Muscle of arm (tissue), 14 donors: ENCODE measurements around the gene EDEM2. TPM values are rescaled to one million over a fixed set of nuclear protein-coding genes. Genes with fewer than 3 reads are reported as not detected.
"Not testable (repeated sequence)": the region's sequence is repeated elsewhere in the genome, so short reads cannot be mapped to it uniquely, and the experiment has no call there.

Experiments
- DNase-seq: peaks from one replicate; pipeline ENCODE4 v3.0.0-alpha.2; 2013
- long read RNA-seq, 11 donors: transcript quantifications; one replicate each; lab custom pipeline, GENCODE V29; 2026
- polyA plus RNA-seq, 12 donors: library from polyadenylated mRNA; unstranded; fragments of 120-200 nt; gene quantifications; one replicate each; pipeline ENCODE4 v1.2.1, GENCODE V29; 2013; ENCODE audit not compliant: insufficient read length in 12 of 12

Gene EDEM2, protein sequence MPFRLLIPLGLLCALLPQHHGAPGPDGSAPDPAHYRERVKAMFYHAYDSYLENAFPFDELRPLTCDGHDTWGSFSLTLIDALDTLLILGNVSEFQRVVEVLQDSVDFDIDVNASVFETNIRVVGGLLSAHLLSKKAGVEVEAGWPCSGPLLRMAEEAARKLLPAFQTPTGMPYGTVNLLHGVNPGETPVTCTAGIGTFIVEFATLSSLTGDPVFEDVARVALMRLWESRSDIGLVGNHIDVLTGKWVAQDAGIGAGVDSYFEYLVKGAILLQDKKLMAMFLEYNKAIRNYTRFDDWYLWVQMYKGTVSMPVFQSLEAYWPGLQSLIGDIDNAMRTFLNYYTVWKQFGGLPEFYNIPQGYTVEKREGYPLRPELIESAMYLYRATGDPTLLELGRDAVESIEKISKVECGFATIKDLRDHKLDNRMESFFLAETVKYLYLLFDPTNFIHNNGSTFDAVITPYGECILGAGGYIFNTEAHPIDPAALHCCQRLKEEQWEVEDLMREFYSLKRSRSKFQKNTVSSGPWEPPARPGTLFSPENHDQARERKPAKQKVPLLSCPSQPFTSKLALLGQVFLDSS
- 10 to 100 TPM in 3 of 12 donors, 1 to 10 TPM in 8, not detected in 1; 7.5 to 11.2 (median 9.5) TPM for polyA plus RNA-seq
- long read RNA-seq, donor 1 = 0 reads
- long read RNA-seq, donor 2, transcript EDEM2-202 (11 exons, 1,919 nt) = major isoform, 5 of 5 reads
- long read RNA-seq, donor 2, partial matches to known transcripts = 0 of 5 reads
- long read RNA-seq, donor 2, other reads (novel, unspliced or antisense) = 0 of 5 reads
- long read RNA-seq, donor 3, partial matches to known transcripts = 0 of 1 reads
- long read RNA-seq, donor 3, other reads (novel, unspliced or antisense) = 0 of 1 reads
- long read RNA-seq, donor 4, partial matches to known transcripts = 0 of 1 reads
- long read RNA-seq, donor 4, other reads (novel, unspliced or antisense) = 0 of 1 reads
- long read RNA-seq, donor 5, partial matches to known transcripts = 0 of 3 reads
- long read RNA-seq, donor 5, other reads (novel, unspliced or antisense) = 0 of 3 reads
- long read RNA-seq, donor 6, partial matches to known transcripts = 0 of 3 reads
- long read RNA-seq, donor 6, other reads (novel, unspliced or antisense) = 0 of 3 reads
- long read RNA-seq, donor 7 = 0 reads
- long read RNA-seq, donor 8 = 0 reads
- long read RNA-seq, donor 9, partial matches to known transcripts = 5 of 7 reads
- long read RNA-seq, donor 9, other reads (novel, unspliced or antisense) = 0 of 7 reads
- long read RNA-seq, donor 10, partial matches to known transcripts = 0 of 2 reads
- long read RNA-seq, donor 10, other reads (novel, unspliced or antisense) = 0 of 2 reads
- long read RNA-seq, donor 11, partial matches to known transcripts = 0 of 4 reads
- long read RNA-seq, donor 11, other reads (novel, unspliced or antisense) = 0 of 4 reads

GRCh38 chr20:35146920-35147574, at the start of gene EDEM2:
Gene EDEM2, minus strand, starts transcription at chr20:35147336. Its CDS starts 78 bp downstream, at chr20:35147258.
- DNase-seq = peak; percentile 97

GRCh38 chr20:35196313-35196712, 49.2 kb upstream of the EDEM2 start:
- no peak for DNase-seq

- not testable (repeated sequence) for DNase-seq
These were observed 46.1 kb upstream of the EDEM2 start for GRCh38 chr20:35193031-35193791.

GRCh38 chr20:35192118-35192872, 45.2 kb upstream of the EDEM2 start:
- no peak for DNase-seq

DNA sequence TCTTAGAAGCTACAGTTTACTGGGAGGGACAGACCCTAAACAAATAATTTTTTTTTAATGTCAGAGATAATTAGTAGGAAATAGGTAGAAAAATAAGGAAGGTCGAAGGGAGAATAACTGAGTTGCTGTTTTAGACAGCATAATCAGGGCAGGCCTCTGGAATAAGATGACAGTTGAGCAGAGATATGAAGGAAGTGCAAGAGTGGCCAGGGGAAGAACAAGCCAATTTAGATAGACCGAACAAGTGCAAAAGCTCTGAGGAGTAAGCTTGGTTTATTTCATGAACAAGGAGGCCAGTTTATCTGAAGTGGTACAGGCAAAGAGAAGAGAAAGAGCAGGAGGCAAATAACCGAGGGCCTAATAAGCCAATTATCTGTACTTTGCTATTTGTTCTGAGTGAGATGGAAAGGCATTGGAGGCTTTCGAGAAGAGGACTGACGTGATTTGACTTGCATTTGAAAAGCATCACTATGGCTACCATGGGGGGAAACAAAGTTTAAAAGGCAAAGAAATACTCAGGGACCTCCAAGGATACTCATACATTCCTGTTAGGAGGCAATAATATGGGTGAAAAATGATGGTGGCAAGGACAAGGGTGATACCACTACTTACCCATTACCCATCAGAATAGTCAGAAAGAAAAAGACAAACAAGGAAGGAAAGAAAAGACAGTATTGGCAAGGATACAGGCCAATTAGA, 44.4 kb upstream of the EDEM2 start:
- no peak for DNase-seq

DNA sequence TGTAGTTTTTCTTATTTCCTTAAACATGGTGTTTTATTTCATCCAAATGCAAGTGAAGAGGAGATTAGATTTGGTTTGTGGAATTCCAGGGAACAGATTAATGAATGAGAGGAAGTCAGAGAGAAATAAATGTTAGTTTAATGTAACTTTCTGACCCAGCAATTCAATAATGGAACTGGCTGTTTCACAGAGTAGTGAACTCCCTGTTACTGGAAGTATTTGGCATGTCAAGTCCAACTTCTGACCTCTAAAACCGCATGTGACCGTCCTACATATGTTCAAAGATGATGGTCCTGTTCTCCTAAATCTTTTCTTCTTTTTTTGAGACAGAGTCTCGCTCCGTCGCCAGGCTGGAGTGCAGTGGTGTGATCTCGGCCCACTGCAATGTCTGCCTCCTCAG, 43.4 kb upstream of the EDEM2 start:
- no peak for DNase-seq

DNA sequence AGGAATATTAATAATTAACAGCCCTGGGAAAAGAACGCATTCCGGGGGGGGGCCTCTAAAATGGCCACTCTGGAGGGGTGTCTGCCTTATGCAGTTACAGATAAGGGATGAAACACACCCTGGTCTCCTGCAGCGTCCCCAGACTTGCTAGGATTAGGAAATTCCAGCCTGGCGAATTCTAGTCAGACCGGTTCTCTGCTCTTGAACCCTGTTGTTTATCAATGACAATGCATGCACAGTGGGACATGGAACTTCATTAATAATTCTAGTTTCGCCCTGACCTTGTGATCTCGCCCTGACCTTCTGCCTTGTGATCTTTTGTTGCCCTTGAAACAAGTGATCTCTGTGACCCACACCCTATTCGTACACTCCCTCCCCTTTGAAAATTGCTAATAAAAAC, 42.1 kb upstream of the EDEM2 start:
- DNase-seq = not testable (repeated sequence)

GRCh38 chr20:35187584-35188190, 40.6 kb upstream of the EDEM2 start:
- no peak for DNase-seq

DNA sequence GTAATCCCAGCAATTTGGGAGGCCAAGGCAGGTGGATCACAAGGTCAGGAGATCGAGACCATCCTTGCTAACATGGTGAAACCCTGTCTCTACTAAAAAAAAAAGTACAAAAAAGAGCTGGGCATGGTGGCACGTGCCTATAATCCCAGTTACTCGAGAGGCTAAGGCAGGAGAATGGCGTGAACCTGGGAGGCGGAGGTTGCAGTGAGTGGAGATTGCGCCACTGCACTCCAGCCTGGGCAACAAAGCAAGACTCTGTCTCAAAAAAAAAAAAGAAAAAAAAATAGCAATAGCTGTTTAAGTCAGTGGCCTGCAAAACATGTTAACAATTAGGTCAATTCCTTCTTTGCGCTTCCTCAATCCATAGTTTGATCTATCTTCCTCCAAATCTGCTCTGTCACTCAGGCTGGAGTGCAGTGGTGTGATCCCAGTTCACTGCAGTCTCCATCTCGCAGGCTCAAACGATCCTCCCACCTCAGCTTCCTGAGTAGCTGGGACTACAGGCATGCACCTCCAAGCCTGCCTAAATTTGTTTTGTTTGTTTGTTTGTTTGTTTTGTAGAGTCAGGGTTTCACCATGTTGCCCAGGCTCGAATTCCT, 39.7 kb upstream of the EDEM2 start:
- DNase-seq = not testable (repeated sequence)

DNA sequence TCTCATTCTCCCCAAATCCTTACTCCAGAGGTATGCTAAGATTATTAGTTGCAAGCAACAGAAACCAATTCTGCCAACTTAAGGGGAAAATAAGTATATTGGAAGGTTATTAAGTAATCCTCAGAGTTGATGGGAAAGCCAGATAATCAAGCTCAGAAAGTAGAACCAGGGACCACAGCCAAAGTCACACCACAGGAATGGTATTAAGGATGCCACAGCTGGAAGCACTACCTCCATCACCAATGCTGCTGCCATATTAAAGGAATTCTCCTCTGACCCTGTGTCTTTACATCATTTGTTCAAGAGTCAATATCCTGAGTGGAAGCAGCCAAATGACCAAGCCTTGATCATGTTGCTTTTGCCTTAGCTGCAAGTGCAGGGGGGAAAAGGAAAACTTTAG, 34.6 kb upstream of the EDEM2 start:
- DNase-seq = no peak

- DNase-seq = no peak
These were observed 33.1 kb upstream of the EDEM2 start for GRCh38 chr20:35180266-35180665.

DNA sequence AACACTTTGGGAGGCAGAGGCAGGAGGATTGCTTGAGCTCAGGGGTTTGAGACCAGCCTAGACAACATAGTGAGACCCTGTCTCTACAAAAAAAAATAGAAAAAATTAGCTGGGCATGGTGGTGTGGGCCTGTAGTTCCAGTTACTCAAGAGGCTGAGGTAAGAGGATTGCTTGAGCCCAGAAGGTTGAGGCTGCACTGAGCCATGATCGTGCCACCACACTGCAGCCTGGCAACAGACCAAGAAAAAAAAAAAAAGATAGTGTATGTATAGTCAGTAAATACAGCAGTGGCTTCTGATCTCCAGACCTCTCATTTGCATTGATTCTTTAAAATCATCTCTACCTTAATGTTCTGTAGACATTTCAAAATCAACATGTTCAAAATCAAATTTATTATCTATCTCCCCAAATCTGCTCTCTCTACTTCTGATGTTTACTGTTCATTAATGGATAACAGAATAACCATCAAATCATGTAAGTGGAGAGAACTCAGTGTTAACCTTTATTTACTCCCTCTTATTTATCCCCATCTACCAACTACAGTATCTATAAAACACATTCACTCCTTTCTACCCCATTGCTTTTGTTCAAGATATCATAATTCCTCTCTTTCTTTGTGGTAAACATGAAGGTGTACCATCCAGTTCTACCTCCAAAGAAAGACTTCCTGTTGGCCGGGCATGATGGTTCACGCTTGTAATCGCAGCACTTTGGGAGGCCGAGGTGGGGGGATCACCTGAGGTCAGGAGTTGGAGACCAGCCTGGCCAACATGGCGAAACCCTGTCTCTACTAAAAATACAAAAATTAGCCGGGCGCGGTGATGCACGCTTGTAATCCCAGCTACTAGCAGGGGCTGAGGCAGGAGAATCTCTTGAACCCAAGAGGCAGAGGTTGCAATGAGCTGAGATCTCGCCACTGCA, 32.4 kb upstream of the EDEM2 start:
- DNase-seq = no peak

GRCh38 chr20:35176132-35176531, 29.0 kb upstream of the EDEM2 start:
- DNase-seq = no peak

- DNase-seq = no peak
These were observed 27.5 kb upstream of the EDEM2 start for GRCh38 chr20:35174458-35175216.

GRCh38 chr20:35173576-35174192, 26.5 kb upstream of the EDEM2 start:
- no peak for DNase-seq

DNA sequence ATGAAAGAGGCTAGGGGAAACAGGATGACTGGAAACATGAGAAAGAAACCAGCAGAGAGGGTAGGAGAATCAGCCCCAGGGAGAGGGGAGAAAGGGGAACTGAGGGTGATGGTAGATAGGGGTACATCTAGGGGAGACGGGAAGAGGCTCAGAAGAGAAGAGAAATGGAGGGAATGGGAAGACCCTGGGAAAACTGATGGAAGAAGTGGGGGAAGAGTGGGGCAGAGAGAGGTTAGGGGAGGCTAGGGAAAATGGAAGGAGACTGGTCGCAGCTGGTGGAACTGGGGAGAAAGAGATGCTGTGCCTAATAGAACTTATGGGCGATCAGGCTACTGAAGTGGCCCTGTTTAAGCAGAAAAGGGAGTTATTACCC, 25.3 kb upstream of the EDEM2 start:
- no peak for DNase-seq
